Esophagus (tissue), 2 donors: ENCODE data around the gene ACVR1. TPM values are rescaled to one million over a fixed set of nuclear protein-coding genes. Genes with fewer than 3 reads are reported as not detected.

Experiments used
- H3K27ac ChIP-seq, 2 donors: one replicate each; pipeline ENCODE4 v1.5.1; 2013; ENCODE audit warnings: low read depth in 2 of 2, mild to moderate bottlenecking in 2 of 2, inconsistent platforms in 1 of 2, low read length in 1 of 2, moderate library complexity in 1 of 2
- H3K27me3 ChIP-seq, 2 donors: one replicate each; pipeline ENCODE4 v1.6.1; 2013; ENCODE audit warnings: low read length in 2 of 2, control low read depth in 1 of 2, mild to moderate bottlenecking in 1 of 2; ENCODE audit not compliant: insufficient read depth in 2 of 2, control insufficient read depth in 1 of 2
- H3K36me3 ChIP-seq, 2 donors: one replicate each; pipeline ENCODE4 v1.6.1; 2013; ENCODE audit warnings: low read length in 1 of 2; ENCODE audit not compliant: control insufficient read depth in 2 of 2, insufficient read depth in 2 of 2
- H3K4me1 ChIP-seq, 2 donors: one replicate each; pipeline ENCODE4 v1.6.1; 2013; ENCODE audit warnings: low read length in 1 of 2; ENCODE audit not compliant: control insufficient read depth in 2 of 2, insufficient read depth in 2 of 2
- H3K4me3 ChIP-seq, 2 donors: one replicate each; pipeline ENCODE4 v1.5.1; 2013; ENCODE audit warnings: low read length in 2 of 2, mild to moderate bottlenecking in 2 of 2, low read depth in 1 of 2, moderate library complexity in 1 of 2
- H3K9me3 ChIP-seq, 2 donors: one replicate each; pipeline ENCODE4 v1.6.1; 2013; ENCODE audit warnings: mild to moderate bottlenecking in 2 of 2, low read depth in 1 of 2, low read length in 1 of 2, moderate library complexity in 1 of 2; ENCODE audit not compliant: control insufficient read depth in 2 of 2, insufficient read depth in 1 of 2
- WGBS, 2 donors: extraction: QIAGEN DNeasy Blood & Tissue Kit; methylation state at CpG; one replicate each; pipeline ENCODE4 v1.1.7; 2013; 5-methylcytosine and 5-hydroxymethylcytosine counted together
- polyA plus RNA-seq, 2 donors: library from polyadenylated mRNA; stranded (reverse); fragments of 200-250 nt; gene quantifications; one replicate each; pipeline ENCODE4 v1.2.3, GENCODE V29; 2013
- donor health status: healthy with polysubstance abuse.
- donor health status: Bipolar disorder and iron deficiency.

Gene ACVR1
- polyA plus RNA-seq, 2 donors: 1.8 to 5.9 TPM

- no peaks in the 10 kb centered on the region for H3K27me3 ChIP-seq
- H3K4me1 ChIP-seq: no peaks in the 10 kb centered on the region
- 93 to 94% methylated on average over 4 of the region's 4 CpGs for WGBS, 2 donors
- no peaks in the 10 kb centered on the region for H3K9me3 ChIP-seq
- H3K27ac ChIP-seq: no peak overlapping the region
- no peaks in the 10 kb centered on the region for H3K36me3 ChIP-seq
- H3K4me3 ChIP-seq: no peak overlapping the region
These were observed 29.0 kb upstream of the ACVR1 start for GRCh38 chr2:157905092-157905491.

- no peaks in the 10 kb centered on the region for H3K4me1 ChIP-seq
- no peak overlapping the region for H3K27ac ChIP-seq
These were observed 27.5 kb upstream of the ACVR1 start for GRCh38 chr2:157903626-157904025.

DNA sequence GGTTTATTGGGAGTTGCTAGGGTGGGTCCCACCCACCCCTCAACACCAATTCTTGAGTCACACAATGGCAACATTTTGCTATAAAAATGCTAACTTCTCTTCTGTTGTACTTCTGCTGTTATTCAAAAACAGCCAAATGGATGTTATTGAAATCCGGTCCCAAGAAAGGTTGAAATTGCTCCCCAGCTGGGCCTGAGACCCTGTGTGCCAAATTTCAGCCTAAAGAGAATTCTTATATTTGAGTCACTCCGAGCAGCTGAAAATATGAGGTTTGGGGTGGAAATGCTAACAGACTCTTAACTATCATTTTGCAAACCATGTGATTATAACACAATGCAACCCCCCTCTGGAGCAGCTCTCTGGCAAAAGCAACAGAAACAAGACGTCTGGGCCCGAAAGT is 27.0 kb upstream of the ACVR1 start:
- Histone ChIP-seq H3K27me3 (no peaks in the 10 kb centered on the region), H3K9me3 (no peaks in the 10 kb centered on the region), H3K36me3 (no peaks in the 10 kb centered on the region), H3K4me3 (no peak overlapping the region), H3K4me1 (no peaks in the 10 kb centered on the region), H3K27ac (no peak overlapping the region)
- WGBS, 2 donors: 80 to 86% methylated on average over 4 of the region's 4 CpGs

More at GRCh38 chr2:157903626-157904025, 27.5 kb upstream of the ACVR1 start:
- Histone ChIP-seq H3K4me3 (no peak overlapping the region), H3K27me3 (no peaks in the 10 kb centered on the region), H3K36me3 (no peaks in the 10 kb centered on the region), H3K9me3 (no peaks in the 10 kb centered on the region)
- 79 to 87% methylated on average over 5 of the region's 5 CpGs for WGBS, 2 donors

- Histone ChIP-seq H3K4me1 (no peaks in the 10 kb centered on the region), H3K36me3 (no peaks in the 10 kb centered on the region), H3K27ac (no peak overlapping the region), H3K27me3 (no peaks in the 10 kb centered on the region), H3K4me3 (no peak overlapping the region), H3K9me3 (no peaks in the 10 kb centered on the region)
- 84 to 100% methylated on average over 1 of the region's 1 CpG for WGBS, 2 donors
These were observed 26.6 kb upstream of the ACVR1 start for GRCh38 chr2:157902692-157903091.

DNA sequence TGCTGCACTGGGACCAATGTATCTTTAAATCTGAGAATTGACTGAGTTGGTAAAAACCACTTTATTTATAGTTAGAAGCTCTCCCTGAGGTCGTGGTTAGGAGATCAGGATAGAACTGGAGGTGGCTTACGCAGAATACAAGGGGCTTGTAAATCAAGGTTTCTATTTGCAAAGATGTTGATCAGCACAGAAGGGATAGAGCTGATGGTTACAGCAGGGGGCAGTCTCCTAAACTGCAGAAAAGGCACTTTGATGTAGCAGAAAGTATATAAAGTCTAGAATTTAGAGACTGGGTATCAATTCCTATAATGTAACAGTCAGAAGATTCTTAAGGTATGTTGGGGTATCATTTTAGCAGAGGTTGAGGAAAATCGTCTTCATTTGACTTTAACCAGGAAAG is 25.2 kb upstream of the ACVR1 start:
- H3K27me3 ChIP-seq: no peaks in the 10 kb centered on the region
- no peaks in the 10 kb centered on the region for H3K36me3 ChIP-seq
- no peak overlapping the region for H3K4me3 ChIP-seq
- 69% methylated on average over 3 of the region's 3 CpGs for WGBS, 2 donors
- no peaks in the 10 kb centered on the region for H3K9me3 ChIP-seq
- H3K4me1 ChIP-seq: no peaks in the 10 kb centered on the region
- no peak overlapping the region for H3K27ac ChIP-seq

DNA sequence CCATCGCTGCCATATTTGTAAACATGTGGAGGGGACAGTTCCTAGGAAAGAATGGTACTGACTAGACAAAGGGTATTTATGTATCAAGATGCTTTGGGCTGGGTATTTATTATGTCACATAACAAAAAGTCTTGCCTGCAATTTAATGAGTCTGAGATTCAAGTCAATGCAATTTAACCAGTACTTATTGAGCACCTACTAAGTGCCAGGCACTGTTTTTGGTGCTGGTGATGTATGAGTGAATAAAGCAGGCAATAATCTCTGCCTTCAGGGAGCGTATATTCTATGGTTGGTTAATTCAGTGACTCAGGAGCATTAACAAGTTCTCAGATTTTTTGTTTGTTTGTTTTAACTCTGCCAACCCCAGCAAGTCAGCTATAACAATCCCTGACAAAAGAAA is 24.6 kb upstream of the ACVR1 start:
- Histone ChIP-seq H3K36me3 (no peaks in the 10 kb centered on the region), H3K9me3 (no peaks in the 10 kb centered on the region), H3K4me1 (no peaks in the 10 kb centered on the region), H3K4me3 (no peak overlapping the region), H3K27me3 (no peaks in the 10 kb centered on the region), H3K27ac (no peak overlapping the region)
- 65 to 81% methylated on average over 2 of the region's 2 CpGs for WGBS, 2 donors

DNA sequence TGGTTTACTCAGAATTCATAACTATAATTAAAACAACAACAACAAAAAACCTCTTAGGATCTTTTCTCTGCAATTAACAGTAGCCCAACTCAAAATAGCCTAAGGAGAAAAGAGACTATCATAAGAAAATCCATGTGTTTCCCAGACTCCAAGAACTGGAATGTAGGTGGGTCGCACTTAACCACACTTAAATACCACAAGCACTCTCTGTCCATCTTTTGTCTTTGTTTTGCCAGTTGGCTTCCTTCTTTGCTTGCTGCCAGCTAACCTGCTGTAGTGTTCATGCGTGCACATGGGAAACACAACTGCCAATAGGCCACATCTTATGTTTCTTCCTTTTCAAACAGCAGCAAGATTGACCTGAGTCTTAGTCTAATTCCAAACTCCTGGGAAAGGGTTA is 24.1 kb upstream of the ACVR1 start:
- Histone ChIP-seq H3K4me3 (no peak overlapping the region), H3K27me3 (no peaks in the 10 kb centered on the region), H3K36me3 (no peaks in the 10 kb centered on the region), H3K4me1 (no peaks in the 10 kb centered on the region), H3K9me3 (no peaks in the 10 kb centered on the region), H3K27ac (no peak overlapping the region)
- WGBS, 2 donors: 88 to 90% methylated on average over 2 of the region's 2 CpGs

- WGBS, 2 donors: 78 to 80% methylated on average over 7 of the region's 7 CpGs
- no peaks in the 10 kb centered on the region for H3K9me3 ChIP-seq
- H3K36me3 ChIP-seq: no peaks in the 10 kb centered on the region
- no peaks in the 10 kb centered on the region for H3K27me3 ChIP-seq
- no peak overlapping the region for H3K4me3 ChIP-seq
- H3K4me1 ChIP-seq: no peaks in the 10 kb centered on the region
- H3K27ac ChIP-seq: no peak overlapping the region
These were observed 23.2 kb upstream of the ACVR1 start for GRCh38 chr2:157899125-157899839.

GRCh38 chr2:157898591-157898996 is 22.5 kb upstream of the ACVR1 start:
- H3K27me3 ChIP-seq: no peaks in the 10 kb centered on the region
- H3K9me3 ChIP-seq: no peaks in the 10 kb centered on the region
- no peaks in the 10 kb centered on the region for H3K4me1 ChIP-seq
- WGBS, 2 donors: 26 to 34% methylated on average over 2 of the region's 2 CpGs
- no peak overlapping the region for H3K4me3 ChIP-seq
- no peak overlapping the region for H3K27ac ChIP-seq
- no peaks in the 10 kb centered on the region for H3K36me3 ChIP-seq
